BLaER1 (cell line): Measurements from ENCODE around the gene VIT.

Experiments used
- H3K27ac ChIP-seq: shearing (Covaris generic); formaldehyde crosslinking; 2 replicates; pipeline ENCODE4 v1.8.1; 2022
- H3K27me3 ChIP-seq: shearing (Covaris generic); formaldehyde crosslinking; 2 replicates; pipeline ENCODE4 v1.8.1; 2022
- H3K36me3 ChIP-seq: shearing (Covaris generic); formaldehyde crosslinking; 2 replicates; pipeline ENCODE4 v1.8.1; 2022
- H3K4me1 ChIP-seq: shearing (Covaris generic); formaldehyde crosslinking; 2 replicates; pipeline ENCODE4 v1.8.1; 2022
- H3K4me2 ChIP-seq: shearing (Covaris generic); formaldehyde crosslinking; 2 replicates; pipeline ENCODE4 v1.8.1; 2022
- H3K4me3 ChIP-seq: shearing (Covaris generic); formaldehyde crosslinking; 2 replicates; pipeline ENCODE4 v1.8.1; 2022
- H3K9ac ChIP-seq: shearing (Covaris generic); formaldehyde crosslinking; 2 replicates; pipeline ENCODE4 v1.8.1; 2022
- H3K9me3 ChIP-seq: shearing (Covaris generic); formaldehyde crosslinking; 2 replicates; pipeline ENCODE4 v1.8.1; 2022
- H4K20me1 ChIP-seq: shearing (Covaris generic); formaldehyde crosslinking; 2 replicates; pipeline ENCODE4 v1.8.1; 2022
- Cebpa-rat ChIP-seq: shearing (Covaris generic); IDR thresholded peaks from 2 replicates; pipeline ENCODE4 v1.8.1; 2022

Gene VIT

DNA sequence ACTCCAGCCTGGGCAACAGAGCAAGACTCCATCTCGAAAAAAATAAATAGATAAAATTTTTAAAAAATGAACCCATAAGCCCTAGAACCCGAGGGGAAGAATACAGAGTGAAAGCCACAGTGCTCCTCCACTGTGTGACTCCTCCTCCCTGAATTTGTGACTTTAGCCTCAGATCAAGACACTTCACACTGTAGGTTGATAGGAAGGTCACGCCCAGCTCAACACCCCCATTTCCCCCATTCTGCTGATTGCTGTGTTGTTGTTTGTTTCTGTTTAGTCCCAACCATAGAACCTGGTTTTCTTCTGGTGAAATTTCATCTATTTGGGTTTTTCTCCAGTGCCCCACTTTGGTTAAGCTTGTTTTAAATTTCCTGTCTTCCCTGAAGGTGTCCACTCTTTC is 102.2 kb downstream of the VIT start:
- Histone ChIP-seq H3K4me2 (no peak overlapping the region), H3K27me3 (no peaks in the 10 kb centered on the region), H3K4me3 (no peak overlapping the region), H3K27ac (no peak overlapping the region), H3K9ac (no peak overlapping the region), H3K9me3 (no peaks in the 10 kb centered on the region), H4K20me1 (no peaks in the 10 kb centered on the region), H3K4me1 (no peaks in the 10 kb centered on the region), H3K36me3 (no peaks in the 10 kb centered on the region)
- TF ChIP-seq Cebpa-rat, result no peak

DNA sequence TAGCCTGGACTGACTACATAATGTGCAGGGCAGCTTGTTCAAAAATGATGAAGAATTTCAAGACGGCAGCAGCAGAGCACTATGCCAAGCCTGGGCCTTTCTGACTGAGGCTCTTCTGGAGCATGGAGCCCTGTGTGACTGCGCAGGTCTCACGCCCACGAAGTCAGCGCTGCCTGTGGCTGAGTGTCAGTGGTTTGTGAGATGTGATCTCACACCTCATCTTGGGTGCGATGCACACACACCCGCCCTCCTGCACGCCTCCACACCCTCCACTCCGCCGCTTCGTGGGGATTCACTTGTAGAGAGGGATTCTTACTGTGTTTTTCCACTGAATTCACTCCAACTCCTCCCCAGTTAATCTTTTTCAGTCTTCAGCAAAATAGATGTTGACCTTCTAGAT is 103.9 kb downstream of the VIT start:
- Histone ChIP-seq H3K27ac (no peak overlapping the region), H3K9me3 (no peaks in the 10 kb centered on the region)

DNA sequence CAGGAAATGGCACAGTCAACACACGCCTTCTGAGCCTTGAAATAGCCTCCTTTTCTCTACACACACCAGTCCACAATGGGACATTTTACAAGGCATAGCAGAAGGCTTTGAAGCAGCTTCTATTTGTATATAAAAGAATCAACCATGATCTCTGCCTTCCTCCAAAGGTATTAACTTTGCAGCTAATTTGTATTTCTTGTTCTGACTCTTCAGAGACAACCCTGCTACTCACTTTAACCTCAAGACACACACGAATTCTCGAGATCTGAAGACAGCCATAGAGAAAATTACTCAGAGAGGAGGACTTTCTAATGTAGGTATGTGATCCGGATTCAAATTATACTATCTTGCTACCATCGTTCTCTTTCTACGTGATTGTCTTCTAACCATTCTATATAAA is 104.6 kb downstream of the VIT start:
- no peak for TF ChIP-seq Cebpa-rat
- Histone ChIP-seq H3K4me1 (peaks cover 5% of the 10 kb centered on the region; the same call in 1 of the 2 replicates), H3K9ac (no peak overlapping the region), H3K4me2 (no peak overlapping the region), H3K27me3 (no peaks in the 10 kb centered on the region), H3K4me3 (no peak overlapping the region), H3K27ac (no peak overlapping the region), H3K9me3 (no peaks in the 10 kb centered on the region), H3K36me3 (no peaks in the 10 kb centered on the region), H4K20me1 (no peaks in the 10 kb centered on the region)

More for the DNA sequence above, 103.9 kb downstream of the VIT start:
- Histone ChIP-seq H3K36me3 (no peaks in the 10 kb centered on the region), H3K4me1 (no peaks in the 10 kb centered on the region), H3K4me2 (no peak overlapping the region), H3K4me3 (no peak overlapping the region), H3K27me3 (no peaks in the 10 kb centered on the region), H4K20me1 (no peaks in the 10 kb centered on the region), H3K9ac (no peak overlapping the region)
- no peak for TF ChIP-seq Cebpa-rat

DNA sequence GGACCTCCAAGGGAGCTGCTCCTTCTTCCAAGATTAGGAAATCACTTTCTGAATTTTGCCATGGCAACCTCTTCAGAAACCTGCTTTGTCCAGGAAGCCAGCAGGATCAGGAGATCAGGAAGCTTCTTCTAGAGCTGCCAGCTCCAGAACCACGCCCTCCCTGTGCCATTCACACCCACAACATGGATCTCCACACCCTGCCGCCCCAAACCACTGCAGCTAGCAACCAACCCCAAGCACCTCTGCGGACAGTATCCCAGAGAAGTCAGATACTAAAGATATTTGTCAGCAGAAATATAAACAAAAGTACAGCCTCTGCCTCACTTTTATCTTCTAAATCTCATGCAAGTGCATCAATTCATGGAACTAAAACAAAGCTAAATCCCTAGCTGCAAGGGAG is 106.4 kb downstream of the VIT start:
- H4K20me1 ChIP-seq, result no peaks in the 10 kb centered on the region
- no peaks in the 10 kb centered on the region for H3K27me3 ChIP-seq
- no peaks in the 10 kb centered on the region for H3K9me3 ChIP-seq
- no peak for TF ChIP-seq Cebpa-rat
- H3K4me2 ChIP-seq, result no peak overlapping the region
- no peaks in the 10 kb centered on the region for H3K36me3 ChIP-seq
- H3K9ac ChIP-seq, result no peak overlapping the region
- no peak overlapping the region for H3K4me3 ChIP-seq
- peaks cover 5% of the 10 kb centered on the region; the same call in 1 of the 2 replicates for H3K4me1 ChIP-seq
- H3K27ac ChIP-seq, result no peak overlapping the region

DNA sequence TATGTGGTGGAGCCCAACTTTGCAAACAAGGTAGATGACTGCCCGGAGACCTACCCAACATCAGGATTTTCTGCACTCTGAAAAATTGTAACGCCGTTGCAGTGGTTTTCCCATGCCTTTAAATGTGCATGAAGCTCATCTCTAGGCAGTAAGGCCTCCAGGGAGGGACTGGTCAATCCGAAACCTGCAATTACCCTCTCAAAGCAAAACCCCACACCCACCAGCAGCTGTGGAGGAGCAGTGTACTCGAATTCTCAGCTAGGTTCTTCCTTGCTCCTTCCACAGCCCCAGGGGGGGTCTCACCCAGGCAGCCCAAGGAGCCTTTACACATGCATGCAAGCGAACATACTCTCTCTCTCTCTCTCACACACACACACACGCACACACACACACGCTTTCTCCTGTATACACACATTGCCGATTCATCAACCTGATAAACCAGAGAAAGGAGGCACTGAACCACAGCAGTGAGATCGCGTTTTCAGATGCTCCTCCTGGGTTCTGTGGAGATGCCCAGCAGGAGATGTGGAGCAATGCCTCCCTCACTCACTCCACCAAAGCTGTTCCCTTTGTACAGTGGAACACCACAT is 109.2 kb downstream of the VIT start:
- TF ChIP-seq Cebpa-rat, result no peak
- H3K27ac ChIP-seq, result no peak overlapping the region
- H3K9ac ChIP-seq, result no peak overlapping the region
- 0 out of 2 replicates have a peak, but pooled peaks cover 6% of the 10 kb centered on the region for H3K9me3 ChIP-seq
- no peak overlapping the region for H3K4me2 ChIP-seq
- H3K4me3 ChIP-seq, result no peak overlapping the region
- H4K20me1 ChIP-seq, result no peaks in the 10 kb centered on the region
- H3K4me1 ChIP-seq, result peaks cover 5% of the 10 kb centered on the region; the same call in 1 of the 2 replicates
- H3K36me3 ChIP-seq, result no peaks in the 10 kb centered on the region
- H3K27me3 ChIP-seq, result no peaks in the 10 kb centered on the region

DNA sequence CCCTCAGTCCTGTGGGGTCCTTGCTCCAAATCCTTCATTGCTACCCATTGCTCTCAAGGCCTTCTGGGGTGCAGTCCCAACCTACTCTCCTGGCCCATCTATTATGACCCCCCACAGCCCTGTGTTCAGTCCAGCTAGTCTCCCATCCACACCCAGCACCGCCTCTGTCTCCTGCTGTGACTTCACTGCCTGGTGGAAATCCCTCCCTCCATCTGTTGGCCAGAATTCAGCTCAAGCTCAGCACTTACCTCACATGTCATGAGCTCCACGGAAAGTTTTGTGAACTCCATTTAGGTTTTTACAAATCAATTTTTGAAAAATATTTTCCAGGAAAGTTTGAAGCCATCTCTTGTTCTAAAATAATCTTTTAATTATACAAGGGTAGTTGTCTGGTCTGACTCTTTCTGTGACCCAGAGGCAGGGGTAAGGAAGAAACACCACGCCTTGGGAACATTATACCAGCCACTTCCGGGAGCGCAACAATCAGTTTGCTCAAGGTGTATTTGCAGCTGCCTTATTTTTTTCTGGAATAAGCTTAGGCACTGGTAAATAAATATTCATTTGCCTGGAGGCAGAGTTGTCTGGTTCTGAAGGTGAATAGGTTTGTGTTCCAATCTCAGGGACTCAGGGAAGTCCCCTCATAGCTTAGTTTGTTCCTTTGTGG is 110.8 kb downstream of the VIT start:
- H3K27ac ChIP-seq, result no peak overlapping the region
- no peak overlapping the region for H3K4me2 ChIP-seq
- no peaks in the 10 kb centered on the region for H3K27me3 ChIP-seq
- no peak overlapping the region for H3K4me3 ChIP-seq
- no peak overlapping the region for H3K9ac ChIP-seq
- H3K4me1 ChIP-seq, result peaks cover 5% of the 10 kb centered on the region; the same call in 1 of the 2 replicates
- no peaks in the 10 kb centered on the region for H4K20me1 ChIP-seq
- H3K9me3 ChIP-seq, result 0 out of 2 replicates have a peak, but pooled peaks cover 6% of the 10 kb centered on the region
- TF ChIP-seq Cebpa-rat, result no peak
- H3K36me3 ChIP-seq, result no peaks in the 10 kb centered on the region

DNA sequence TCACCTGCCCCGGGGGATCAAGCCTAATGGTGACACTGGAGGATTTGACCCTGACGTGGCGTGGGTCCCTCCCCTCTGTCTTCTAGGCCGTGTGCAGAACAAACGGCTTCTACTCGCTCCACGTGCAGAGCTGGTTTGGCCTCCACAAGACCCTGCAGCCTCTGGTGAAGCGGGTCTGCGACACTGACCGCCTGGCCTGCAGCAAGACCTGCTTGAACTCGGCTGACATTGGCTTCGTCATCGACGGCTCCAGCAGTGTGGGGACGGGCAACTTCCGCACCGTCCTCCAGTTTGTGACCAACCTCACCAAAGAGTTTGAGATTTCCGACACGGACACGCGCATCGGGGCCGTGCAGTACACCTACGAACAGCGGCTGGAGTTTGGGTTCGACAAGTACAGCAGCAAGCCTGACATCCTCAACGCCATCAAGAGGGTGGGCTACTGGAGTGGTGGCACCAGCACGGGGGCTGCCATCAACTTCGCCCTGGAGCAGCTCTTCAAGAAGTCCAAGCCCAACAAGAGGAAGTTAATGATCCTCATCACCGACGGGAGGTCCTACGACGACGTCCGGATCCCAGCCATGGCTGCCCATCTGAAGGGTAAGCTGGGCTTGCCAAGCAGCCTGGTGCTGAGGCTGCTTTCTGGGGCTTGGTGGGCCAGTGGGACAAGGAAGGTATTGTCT is 112.0 kb downstream of the VIT start:
- Histone ChIP-seq H3K4me2 (no peak overlapping the region), H4K20me1 (no peaks in the 10 kb centered on the region), H3K9me3 (0 out of 2 replicates have a peak, but pooled peaks cover 6% of the 10 kb centered on the region), H3K36me3 (no peaks in the 10 kb centered on the region), H3K27ac (no peak overlapping the region), H3K9ac (no peak overlapping the region), H3K4me1 (peaks cover 5% of the 10 kb centered on the region; the same call in 1 of the 2 replicates), H3K27me3 (no peaks in the 10 kb centered on the region), H3K4me3 (no peak overlapping the region)
- TF ChIP-seq Cebpa-rat, result no peak

DNA sequence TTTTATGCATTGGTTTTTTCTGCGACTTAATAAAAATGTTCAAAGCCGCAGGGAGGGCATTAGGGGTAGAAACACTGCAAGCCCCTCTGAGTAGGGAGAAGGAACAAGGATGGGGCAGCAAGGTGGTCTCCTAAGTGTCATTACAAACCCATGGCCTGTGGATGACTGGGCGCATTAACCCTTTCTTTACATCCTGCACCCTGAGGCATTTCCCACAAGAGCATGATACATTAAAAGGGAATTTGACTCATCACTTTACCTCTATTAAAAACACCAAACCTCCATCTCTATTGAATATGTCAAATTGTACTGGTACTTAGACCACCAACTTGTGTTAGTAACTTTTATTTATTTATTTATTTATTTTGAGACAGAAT is 112.5 kb downstream of the VIT start:
- Histone ChIP-seq H3K27me3 (no peaks in the 10 kb centered on the region), H3K4me1 (peaks cover 5% of the 10 kb centered on the region; the same call in 1 of the 2 replicates), H3K36me3 (no peaks in the 10 kb centered on the region), H3K9ac (no peak overlapping the region), H4K20me1 (no peaks in the 10 kb centered on the region), H3K4me3 (no peak overlapping the region), H3K27ac (no peak overlapping the region), H3K4me2 (no peak overlapping the region), H3K9me3 (0 out of 2 replicates have a peak, but pooled peaks cover 6% of the 10 kb centered on the region)
- no peak for TF ChIP-seq Cebpa-rat

DNA sequence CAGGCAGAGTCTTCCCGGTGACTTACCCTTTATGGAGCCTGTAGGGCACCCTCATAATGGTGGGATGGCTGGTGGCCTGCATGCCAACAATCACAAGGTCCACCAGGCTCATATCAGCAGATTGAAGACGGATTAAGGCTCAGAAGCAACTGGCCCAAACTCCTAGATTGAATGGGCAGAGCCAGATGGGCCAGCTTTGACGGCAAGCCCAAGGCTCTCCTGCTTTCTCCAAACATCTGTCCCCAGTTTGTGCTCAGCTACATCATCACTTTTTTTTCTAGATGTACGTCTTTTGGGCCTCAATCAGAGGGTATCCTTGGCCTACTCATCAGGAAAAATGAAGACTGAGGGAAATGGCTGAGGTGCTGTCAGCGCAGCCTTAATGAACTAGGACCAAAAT is 114.6 kb downstream of the VIT start:
- Histone ChIP-seq H3K4me3 (no peak overlapping the region), H3K27me3 (no peaks in the 10 kb centered on the region), H3K4me2 (no peak overlapping the region), H3K9me3 (0 out of 2 replicates have a peak, but pooled peaks cover 6% of the 10 kb centered on the region), H4K20me1 (no peaks in the 10 kb centered on the region), H3K4me1 (no peaks in the 10 kb centered on the region), H3K27ac (no peak overlapping the region), H3K9ac (no peak overlapping the region), H3K36me3 (no peaks in the 10 kb centered on the region)
- TF ChIP-seq Cebpa-rat, result no peak

DNA sequence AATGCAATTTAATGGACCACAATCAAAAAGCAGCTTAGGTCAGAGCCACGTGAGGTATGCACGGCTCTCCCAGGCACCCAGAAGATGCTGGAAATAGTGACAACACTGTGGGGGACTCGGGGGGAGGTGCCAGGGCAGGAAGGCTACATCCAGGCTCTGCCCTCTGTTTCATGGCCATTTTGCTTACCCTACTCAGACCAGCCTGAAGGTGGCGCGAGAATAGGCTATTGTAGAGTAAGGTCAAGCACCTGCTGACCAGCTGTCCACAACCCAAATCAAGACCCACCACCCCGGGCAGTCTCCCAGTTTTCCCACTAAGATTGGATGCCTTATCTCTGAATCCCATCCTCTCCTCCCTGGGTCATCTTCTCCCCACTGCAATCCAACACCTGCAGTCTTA is 115.7 kb downstream of the VIT start:
- Histone ChIP-seq H3K9ac (no peak overlapping the region), H3K4me3 (no peak overlapping the region), H3K4me2 (no peak overlapping the region), H3K36me3 (no peaks in the 10 kb centered on the region), H4K20me1 (no peaks in the 10 kb centered on the region), H3K4me1 (no peaks in the 10 kb centered on the region), H3K27ac (no peak overlapping the region), H3K9me3 (0 out of 2 replicates have a peak, but pooled peaks cover 6% of the 10 kb centered on the region), H3K27me3 (no peaks in the 10 kb centered on the region)
- TF ChIP-seq Cebpa-rat, result no peak
